Trophoblast cell (in vitro differentiated cells and primary cell): ENCODE measurements around the gene CCNL2.

Source experiments
- DNase-seq, 2 donors: peaks; one replicate each; pipeline ENCODE4 v3.0.0-alpha.2; 2016
- H2AFZ ChIP-seq: 2 replicates; pipeline ENCODE4 v1.6.1; 2013; ENCODE audit warnings: low read length, moderate library complexity, mild to moderate bottlenecking; ENCODE audit not compliant: insufficient read depth, poor library complexity
- H2AK5ac ChIP-seq: 2 replicates; pipeline ENCODE4 v1.6.1; 2013; ENCODE audit warnings: mild to moderate bottlenecking, low read length
- H2BK120ac ChIP-seq: 2 replicates; pipeline ENCODE4 v1.6.1; 2013; ENCODE audit warnings: low read length, mild to moderate bottlenecking, moderate library complexity; ENCODE audit not compliant: insufficient read depth, poor library complexity
- H2BK12ac ChIP-seq: 2 replicates; pipeline ENCODE4 v1.6.1; 2013; ENCODE audit warnings: mild to moderate bottlenecking, low read length, moderate library complexity
- H2BK5ac ChIP-seq: 2 replicates; pipeline ENCODE4 v1.6.1; 2013; ENCODE audit warnings: low read length, low read depth, moderate library complexity, mild to moderate bottlenecking; ENCODE audit not compliant: poor library complexity
- H3K14ac ChIP-seq: 2 replicates; pipeline ENCODE4 v1.6.1; 2013; ENCODE audit warnings: mild to moderate bottlenecking, low read length
- H3K18ac ChIP-seq: 2 replicates; pipeline ENCODE4 v1.6.1; 2013; ENCODE audit warnings: mild to moderate bottlenecking, low read length
- H3K23ac ChIP-seq: 2 replicates; pipeline ENCODE4 v1.6.1; 2013; ENCODE audit warnings: low read length
- H3K27ac ChIP-seq: 2 replicates; pipeline ENCODE4 v1.5.1; 2013; ENCODE audit warnings: low read depth, mild to moderate bottlenecking, inconsistent platforms, low read length, moderate library complexity
- H3K27me3 ChIP-seq: 2 replicates; pipeline ENCODE4 v1.6.1; 2013; ENCODE audit warnings: inconsistent platforms, mild to moderate bottlenecking, low read length, moderate library complexity; ENCODE audit not compliant: insufficient read depth
- H3K36me3 ChIP-seq, 2 experiments: 1 replicate in 1 of 2; 2 replicates in 1 of 2; pipeline ENCODE4 v1.6.1; 2013; ENCODE audit warnings: low read length in 2 of 2, mild to moderate bottlenecking in 2 of 2, moderate library complexity in 1 of 2; ENCODE audit not compliant: insufficient read depth in 2 of 2, control insufficient read depth in 1 of 2
- H3K4ac ChIP-seq: 2 replicates; pipeline ENCODE4 v1.6.1; 2013; ENCODE audit warnings: low read depth, mild to moderate bottlenecking, low read length, moderate library complexity
- H3K4me1 ChIP-seq, 2 experiments: 1 replicate in 1 of 2; 2 replicates in 1 of 2; pipeline ENCODE4 v1.6.1; 2013; ENCODE audit warnings: low read length in 2 of 2, mild to moderate bottlenecking in 2 of 2, moderate library complexity in 1 of 2; ENCODE audit not compliant: insufficient read depth in 2 of 2, control insufficient read depth in 1 of 2
- H3K4me2 ChIP-seq: 2 replicates; pipeline ENCODE4 v1.6.1; 2013; ENCODE audit warnings: inconsistent platforms, mild to moderate bottlenecking, low read length, moderate library complexity
- H3K4me3 ChIP-seq: 2 replicates; pipeline ENCODE4 v1.5.1; 2013; ENCODE audit warnings: mild to moderate bottlenecking, low read depth, low read length, inconsistent platforms
- H3K79me1 ChIP-seq: one replicate; pipeline ENCODE4 v1.6.1; 2013; ENCODE audit warnings: low read length
- H3K79me2 ChIP-seq: 2 replicates; pipeline ENCODE4 v1.6.1; 2013; ENCODE audit warnings: low read length, mild to moderate bottlenecking; ENCODE audit not compliant: control insufficient read depth, insufficient read depth, poor library complexity
- H3K9ac ChIP-seq: 2 replicates; pipeline ENCODE4 v1.6.1; 2013; ENCODE audit warnings: mild to moderate bottlenecking, low read length
- H3K9me3 ChIP-seq: 2 replicates; pipeline ENCODE4 v1.6.1; 2013; ENCODE audit warnings: low read depth, mild to moderate bottlenecking, control low read depth, inconsistent platforms, low read length; ENCODE audit not compliant: insufficient read depth
- H4K12ac ChIP-seq: 2 replicates; pipeline ENCODE4 v1.6.1; 2013; ENCODE audit warnings: low read depth, mild to moderate bottlenecking, low read length, moderate library complexity
- H4K8ac ChIP-seq: 2 replicates; pipeline ENCODE4 v1.6.1; 2013; ENCODE audit warnings: low read depth, mild to moderate bottlenecking, low read length, moderate library complexity
- H4K91ac ChIP-seq: one replicate; pipeline ENCODE4 v1.6.1; 2013; ENCODE audit warnings: low read depth, mild to moderate bottlenecking, low read length, moderate library complexity
- WGBS: extraction: QIAGEN DNeasy Blood & Tissue Kit; methylation state at CpG from one replicate; pipeline ENCODE4 v1.1.7; 2013; ENCODE audit warnings: missing lambda C conversion rate; ENCODE audit not compliant: insufficient read length, insufficient coverage; ENCODE audit errors: extremely low coverage; 5-methylcytosine and 5-hydroxymethylcytosine counted together

CCNL2 gene

DNA sequence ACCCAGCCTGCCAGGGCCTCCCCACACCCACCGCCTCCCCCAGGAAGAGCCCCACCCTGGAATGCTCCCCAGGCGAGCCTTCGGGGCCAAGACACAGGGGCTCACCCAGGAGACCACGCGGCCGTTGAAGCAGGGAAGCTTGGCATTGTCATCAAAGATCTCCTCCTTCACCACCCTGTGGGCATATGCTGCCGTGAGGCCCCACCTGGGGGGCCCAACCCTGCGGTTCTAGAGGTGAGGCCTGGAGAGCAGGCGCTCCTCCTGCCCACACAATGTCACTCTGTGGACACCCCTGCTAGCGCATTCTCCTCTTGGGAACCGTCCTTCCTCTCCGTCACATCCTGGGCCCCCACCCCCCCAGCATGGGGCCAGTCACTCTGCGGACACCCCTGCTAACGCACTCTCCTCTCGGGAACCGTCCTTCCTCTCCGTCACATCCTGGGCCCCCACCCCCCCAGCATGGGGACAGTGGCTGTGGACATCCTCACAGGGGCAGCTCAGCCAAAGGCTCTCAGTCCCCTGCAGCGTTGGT is 56.5 kb downstream of the CCNL2 start:
- WGBS = no CpG with 5 or more reads among the region's 18 CpGs
- no peak overlapping the region for H3K14ac ChIP-seq
- H3K4me2 ChIP-seq = no peak overlapping the region
- no peaks in the 10 kb centered on the region for H3K79me1 ChIP-seq
- no peak overlapping the region for H2BK5ac ChIP-seq
- peaks cover 13% of the 10 kb centered on the region for H3K9me3 ChIP-seq
- H3K27me3 ChIP-seq = no peaks in the 10 kb centered on the region
- no peak overlapping the region for H2AFZ ChIP-seq
- H3K9ac ChIP-seq = no peak overlapping the region
- no peak overlapping the region for H2AK5ac ChIP-seq
- peaks cover 42 to 47% of the 10 kb centered on the region in 2 experiments for H3K36me3 ChIP-seq
- H3K4me1 ChIP-seq = peaks cover 7 to 20% of the 10 kb centered on the region in 2 experiments
- DNase-seq = no peak
- no peak overlapping the region for H3K4ac ChIP-seq
- H4K8ac ChIP-seq = no peak overlapping the region
- no peak overlapping the region for H3K23ac ChIP-seq
- H3K27ac ChIP-seq = no peak overlapping the region
- no peak overlapping the region for H2BK12ac ChIP-seq
- H3K79me2 ChIP-seq = peaks cover 15% of the 10 kb centered on the region
- H4K91ac ChIP-seq = no peak overlapping the region
- no peak overlapping the region for H3K4me3 ChIP-seq
- H4K12ac ChIP-seq = no peak overlapping the region
- no peak overlapping the region for H2BK120ac ChIP-seq
- H3K18ac ChIP-seq = no peak overlapping the region

DNA sequence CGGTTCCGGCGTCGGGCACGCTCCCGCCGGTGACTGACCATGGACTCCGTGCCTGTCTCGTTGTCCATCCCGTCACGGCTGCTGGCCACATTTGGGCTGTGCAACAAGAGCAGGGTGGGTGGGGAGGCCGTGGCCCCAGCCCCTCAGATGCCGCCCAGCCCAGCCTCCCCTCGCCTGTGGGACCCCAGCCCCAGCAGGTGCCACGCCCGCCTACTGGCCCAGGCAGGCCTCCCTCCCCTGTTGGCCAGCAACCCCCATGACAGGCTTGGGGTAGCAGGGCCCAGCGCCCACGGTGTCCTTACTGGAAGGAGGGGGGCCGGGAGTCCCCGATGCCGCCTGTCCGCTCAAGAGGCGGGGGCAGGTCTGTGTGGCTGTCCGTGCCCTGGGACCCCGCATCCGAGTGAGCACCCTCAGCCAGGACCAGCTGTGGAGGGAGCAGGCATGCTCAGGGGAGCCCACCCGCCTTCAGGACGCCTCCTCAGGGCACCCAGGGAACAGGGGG is 57.0 kb downstream of the CCNL2 start:
- Histone ChIP-seq H3K79me1 (no peaks in the 10 kb centered on the region), H3K4me1 (peaks cover 2 to 16% of the 10 kb centered on the region in 2 experiments), H3K27ac (no peak overlapping the region), H2BK12ac (no peak overlapping the region), H3K9me3 (peaks cover 13% of the 10 kb centered on the region), H4K91ac (no peak overlapping the region), H3K4me2 (no peak overlapping the region), H3K79me2 (peaks cover 10% of the 10 kb centered on the region), H3K36me3 (peaks cover 48 to 52% of the 10 kb centered on the region in 2 experiments), H2BK120ac (no peak overlapping the region), H3K14ac (no peak overlapping the region), H3K4me3 (no peak overlapping the region), H3K18ac (no peak overlapping the region), H4K12ac (no peak overlapping the region), H4K8ac (no peak overlapping the region), H2AFZ (no peak overlapping the region), H3K4ac (no peak overlapping the region), H2BK5ac (no peak overlapping the region), H3K23ac (no peak overlapping the region), H2AK5ac (no peak overlapping the region), H3K27me3 (no peaks in the 10 kb centered on the region), H3K9ac (no peak overlapping the region)
- no CpG with 5 or more reads among the region's 28 CpGs for WGBS
- DNase-seq = no peak

DNA sequence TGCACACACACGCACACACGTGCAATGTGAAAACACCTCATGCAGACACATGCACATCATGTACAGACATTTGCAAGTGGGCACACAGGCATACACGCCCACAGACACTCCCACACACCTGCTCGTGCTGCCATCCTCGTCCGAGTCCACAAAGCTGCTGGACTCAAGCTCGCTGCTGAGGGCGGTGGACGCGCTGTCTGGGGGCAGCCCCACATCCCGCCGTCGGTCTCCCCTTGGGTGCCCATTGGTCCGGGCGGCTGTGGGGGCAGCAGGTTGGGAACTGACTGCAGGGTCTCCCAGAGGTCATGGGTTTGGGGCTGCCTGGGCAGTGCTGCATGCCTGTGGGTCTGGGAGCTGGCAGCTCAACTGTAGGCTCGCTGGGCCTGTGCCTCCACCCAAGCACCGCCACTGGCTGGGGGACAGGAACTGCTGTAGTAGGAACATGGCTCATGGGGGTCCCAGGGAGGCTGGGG is 57.5 kb downstream of the CCNL2 start:
- Histone ChIP-seq H3K4me3 (peak overlapping the region; percentile 8), H3K18ac (no peak overlapping the region), H3K9ac (no peak overlapping the region), H3K14ac (no peak overlapping the region), H4K8ac (no peak overlapping the region), H3K23ac (no peak overlapping the region), H3K9me3 (peaks cover 13% of the 10 kb centered on the region), H3K27ac (no peak overlapping the region), H3K36me3 (peaks cover 52 to 56% of the 10 kb centered on the region in 2 experiments), H3K79me1 (no peaks in the 10 kb centered on the region), H3K4me2 (no peak overlapping the region), H3K4me1 (peaks cover 2 to 13% of the 10 kb centered on the region in 2 experiments), H3K27me3 (no peaks in the 10 kb centered on the region), H2AK5ac (no peak overlapping the region), H4K91ac (no peak overlapping the region), H2BK120ac (no peak overlapping the region), H3K4ac (no peak overlapping the region), H2BK12ac (no peak overlapping the region), H2AFZ (no peak overlapping the region), H4K12ac (no peak overlapping the region), H2BK5ac (no peak overlapping the region), H3K79me2 (peaks cover 7% of the 10 kb centered on the region)
- no CpG with 5 or more reads among the region's 17 CpGs for WGBS
- no peak for DNase-seq

DNA sequence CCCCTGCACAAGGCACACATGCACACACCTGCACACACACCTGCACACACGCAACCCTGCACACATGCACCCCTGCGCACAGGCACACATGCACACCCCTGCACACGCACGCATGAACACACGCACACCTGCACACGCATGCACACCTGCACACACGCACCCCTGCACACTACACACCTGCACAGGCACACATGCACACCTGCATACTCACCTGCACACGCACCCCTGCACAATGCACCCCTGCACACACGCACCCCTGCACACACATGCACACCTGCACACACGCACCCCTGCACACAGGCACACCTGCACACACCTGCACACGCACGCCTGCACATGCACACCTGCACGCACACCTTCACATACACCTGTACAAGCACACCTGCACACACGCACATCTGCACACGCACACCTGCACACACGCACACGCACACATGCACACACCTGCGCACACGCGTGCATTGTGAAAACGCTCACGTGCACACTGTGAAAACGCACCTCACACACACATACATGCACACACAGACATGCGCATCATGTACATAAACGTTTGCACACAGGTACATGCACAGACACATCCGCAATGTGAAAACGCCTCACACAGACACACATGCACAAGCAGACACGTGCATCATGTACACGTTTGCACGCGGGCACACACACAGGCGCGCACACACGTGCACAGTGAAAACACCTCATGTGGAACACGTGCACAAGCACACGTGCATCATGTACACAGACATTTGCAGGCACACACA is 58.2 kb downstream of the CCNL2 start:
- no peak overlapping the region for H3K4ac ChIP-seq
- no peaks in the 10 kb centered on the region for H3K27me3 ChIP-seq
- peaks cover 13% of the 10 kb centered on the region for H3K9me3 ChIP-seq
- no peak for DNase-seq
- no peak overlapping the region for H2BK120ac ChIP-seq
- H3K9ac ChIP-seq = no peak overlapping the region
- no peak overlapping the region for H2AFZ ChIP-seq
- H3K36me3 ChIP-seq = peaks cover 56 to 58% of the 10 kb centered on the region in 2 experiments
- no peak overlapping the region for H3K14ac ChIP-seq
- no peak overlapping the region for H3K4me2 ChIP-seq
- no peak overlapping the region for H4K12ac ChIP-seq
- no peak overlapping the region for H2BK5ac ChIP-seq
- no peak overlapping the region for H3K18ac ChIP-seq
- no peak overlapping the region for H4K91ac ChIP-seq
- no peak overlapping the region for H2AK5ac ChIP-seq
- H3K27ac ChIP-seq = no peak overlapping the region
- H3K79me2 ChIP-seq = peaks cover 1% of the 10 kb centered on the region
- no peaks in the 10 kb centered on the region for H3K79me1 ChIP-seq
- H3K4me3 ChIP-seq = peak overlapping the region; percentile 27
- no peak overlapping the region for H3K23ac ChIP-seq
- peaks cover 2 to 9% of the 10 kb centered on the region in 2 experiments for H3K4me1 ChIP-seq
- WGBS = no CpG with 5 or more reads among the region's 36 CpGs
- no peak overlapping the region for H4K8ac ChIP-seq
- H2BK12ac ChIP-seq = no peak overlapping the region
